OCI-LY1 (cell line): ENCODE results near the gene PLOD2.

Experiments
- H2AFZ ChIP-seq: fragments of 200-600 bp; sonication (generic), shearing (Covaris generic); 2 replicates; pipeline ENCODE4 v1.6.0; 2014; ENCODE audit warnings: antibody characterized with exemption, mild to moderate bottlenecking, low read length
- H3F3A ChIP-seq: fragments of 200-600 bp; sonication (generic), shearing (Covaris generic); 2 replicates; pipeline ENCODE4 v1.6.0; 2014; ENCODE audit warnings: mild to moderate bottlenecking, antibody characterized with exemption, low read length, moderate library complexity; ENCODE audit not compliant: insufficient read depth
- H3K27ac ChIP-seq: fragments of 200-600 bp; sonication (generic); 2 replicates; pipeline ENCODE4 v1.5.1; 2014; ENCODE audit warnings: low read length, mixed run types, mild to moderate bottlenecking, low read depth; ENCODE audit not compliant: poor library complexity, severe bottlenecking
- H3K27me3 ChIP-seq: fragments of 200-600 bp; sonication (generic); 2 replicates; pipeline ENCODE4 v1.6.0; 2014; ENCODE audit warnings: antibody characterized with exemption, mild to moderate bottlenecking, low read length, moderate library complexity; ENCODE audit not compliant: insufficient read depth
- H3K36me3 ChIP-seq: fragments of 200-600 bp; sonication (generic); 2 replicates; pipeline ENCODE4 v1.6.1; 2014; ENCODE audit warnings: mild to moderate bottlenecking, antibody characterized with exemption, low read length, moderate library complexity, mixed read lengths; ENCODE audit not compliant: insufficient read depth
- H3K4me1 ChIP-seq: fragments of 200-600 bp; sonication (generic); 2 replicates; pipeline ENCODE4 v1.5.1; 2014; ENCODE audit warnings: mild to moderate bottlenecking, low read length, moderate library complexity; ENCODE audit not compliant: insufficient read depth, severe bottlenecking
- H3K4me2 ChIP-seq: fragments of 200-600 bp; sonication (generic), shearing (Covaris generic); 2 replicates; pipeline ENCODE4 v1.6.1; 2014; ENCODE audit warnings: low read length
- H3K4me3 ChIP-seq: fragments of 200-600 bp; sonication (generic); 2 replicates; pipeline ENCODE4 v1.5.1; 2014; ENCODE audit warnings: low read length, low read depth, mild to moderate bottlenecking, mixed read lengths; ENCODE audit not compliant: poor library complexity, severe bottlenecking
- H3K79me2 ChIP-seq: fragments of 200-600 bp; shearing (Covaris generic); 2 replicates; pipeline ENCODE4 v1.6.1; 2016; ENCODE audit warnings: mixed run types, low read length, mixed read lengths; ENCODE audit not compliant: insufficient read depth
- H3K9ac ChIP-seq: fragments of 200-600 bp; sonication (generic), shearing (Covaris generic); 2 replicates; pipeline ENCODE4 v1.6.1; 2014; ENCODE audit warnings: mild to moderate bottlenecking, low read length, mixed read lengths
- H3K9me2 ChIP-seq: fragments of 200-600 bp; sonication (generic), shearing (Covaris generic); 2 replicates; pipeline ENCODE4 v1.6.1; 2014; ENCODE audit warnings: low read depth, mild to moderate bottlenecking, low read length, mixed read lengths
- H3K9me3 ChIP-seq: fragments of 200-600 bp; shearing (Covaris generic); 2 replicates; pipeline ENCODE4 v1.6.1; 2014; ENCODE audit warnings: low read length, mixed read lengths
- H4K20me1 ChIP-seq: fragments of 200-600 bp; sonication (generic), shearing (Covaris generic); 2 replicates; pipeline ENCODE4 v1.6.0; 2016; ENCODE audit warnings: mild to moderate bottlenecking, low read length; ENCODE audit not compliant: insufficient read depth
- EZH2 ChIP-seq: fragments of 200-600 bp; sonication (generic), shearing (Covaris generic); IDR thresholded peaks from 2 replicates; pipeline ENCODE4 v1.8.0; 2017; ENCODE audit warnings: borderline replicate concordance, mixed run types, mild to moderate bottlenecking, antibody characterized with exemption, low read length, moderate library complexity, mixed read lengths
- TF ChIP-seq, protein P1 (sequence below): fragments of 200-600 bp; sonication (generic), shearing (Covaris generic); IDR thresholded peaks from 2 replicates; pipeline ENCODE4 v1.5.1; 2017; ENCODE audit warnings: mild to moderate bottlenecking, antibody characterized with exemption, low read length, moderate library complexity, mixed read lengths

The PLOD2 gene

DNA sequence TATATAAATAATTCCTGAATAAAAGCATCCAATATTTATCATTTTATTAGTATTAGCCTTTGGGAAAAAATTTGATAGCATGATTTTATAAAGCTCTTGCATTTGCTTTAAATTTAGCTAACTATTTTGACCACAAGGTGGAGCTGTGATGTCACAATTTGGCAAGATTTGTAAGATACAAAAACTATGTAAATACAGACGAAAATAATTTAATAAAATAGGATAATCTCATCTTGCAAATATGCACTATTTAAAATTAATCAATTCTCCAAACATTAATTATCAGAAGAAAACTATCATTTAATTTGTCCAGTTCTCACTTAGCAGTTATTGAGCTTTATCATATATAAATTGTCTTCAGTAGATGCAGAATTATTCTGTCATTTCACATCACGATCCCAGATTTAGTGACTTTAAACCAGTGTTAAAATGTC, 95.4 kb downstream of the PLOD2 start:
- no peak overlapping the region for H3K4me2 ChIP-seq
- no peak for TF ChIP-seq EZH2
- TF ChIP-seq, protein P1, sequence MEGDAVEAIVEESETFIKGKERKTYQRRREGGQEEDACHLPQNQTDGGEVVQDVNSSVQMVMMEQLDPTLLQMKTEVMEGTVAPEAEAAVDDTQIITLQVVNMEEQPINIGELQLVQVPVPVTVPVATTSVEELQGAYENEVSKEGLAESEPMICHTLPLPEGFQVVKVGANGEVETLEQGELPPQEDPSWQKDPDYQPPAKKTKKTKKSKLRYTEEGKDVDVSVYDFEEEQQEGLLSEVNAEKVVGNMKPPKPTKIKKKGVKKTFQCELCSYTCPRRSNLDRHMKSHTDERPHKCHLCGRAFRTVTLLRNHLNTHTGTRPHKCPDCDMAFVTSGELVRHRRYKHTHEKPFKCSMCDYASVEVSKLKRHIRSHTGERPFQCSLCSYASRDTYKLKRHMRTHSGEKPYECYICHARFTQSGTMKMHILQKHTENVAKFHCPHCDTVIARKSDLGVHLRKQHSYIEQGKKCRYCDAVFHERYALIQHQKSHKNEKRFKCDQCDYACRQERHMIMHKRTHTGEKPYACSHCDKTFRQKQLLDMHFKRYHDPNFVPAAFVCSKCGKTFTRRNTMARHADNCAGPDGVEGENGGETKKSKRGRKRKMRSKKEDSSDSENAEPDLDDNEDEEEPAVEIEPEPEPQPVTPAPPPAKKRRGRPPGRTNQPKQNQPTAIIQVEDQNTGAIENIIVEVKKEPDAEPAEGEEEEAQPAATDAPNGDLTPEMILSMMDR: peak; percentile 74
- no peaks in the 10 kb centered on the region for H3K79me2 ChIP-seq

DNA sequence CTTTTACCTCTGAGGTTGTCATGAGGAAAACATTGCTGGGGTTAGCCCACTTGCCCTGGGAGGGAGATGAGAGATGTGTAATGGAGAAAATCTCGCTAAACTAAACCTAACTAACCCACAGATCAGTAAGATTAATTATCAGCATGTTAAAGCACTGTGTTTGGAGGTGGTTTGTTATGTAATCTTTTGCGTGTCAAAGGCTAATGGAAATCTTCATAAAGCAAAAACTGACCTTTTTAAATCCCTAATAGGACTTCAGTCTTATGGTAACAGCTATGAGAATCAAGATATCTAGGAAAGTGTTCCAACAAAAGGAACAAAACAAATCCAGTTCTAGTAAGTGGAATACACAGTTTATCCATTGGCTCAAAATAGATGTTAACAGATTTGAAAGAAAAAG, 102.7 kb downstream of the PLOD2 start:
- Histone ChIP-seq H3K4me3 (no peak overlapping the region), H4K20me1 (no peaks in the 10 kb centered on the region), H3K9me3 (no peaks in the 10 kb centered on the region), H3K79me2 (no peaks in the 10 kb centered on the region), H3F3A (no peaks in the 10 kb centered on the region), H3K9me2 (no peaks in the 10 kb centered on the region), H3K27me3 (no peaks in the 10 kb centered on the region), H3K9ac (no peak overlapping the region), H3K4me2 (no peak overlapping the region), H2AFZ (no peak overlapping the region), H3K36me3 (no peaks in the 10 kb centered on the region), H3K4me1 (no peaks in the 10 kb centered on the region), H3K27ac (no peak overlapping the region)
- TF ChIP-seq, protein P1: no peak
- TF ChIP-seq EZH2: no peak

More for the DNA sequence above, 95.4 kb downstream of the PLOD2 start:
- Histone ChIP-seq H3K4me3 (no peak overlapping the region), H3K9me2 (no peaks in the 10 kb centered on the region), H3F3A (no peaks in the 10 kb centered on the region), H3K27ac (no peak overlapping the region), H3K9me3 (no peaks in the 10 kb centered on the region), H3K9ac (no peak overlapping the region), H3K4me1 (no peaks in the 10 kb centered on the region), H3K27me3 (no peaks in the 10 kb centered on the region), H4K20me1 (no peaks in the 10 kb centered on the region), H2AFZ (no peak overlapping the region), H3K36me3 (no peaks in the 10 kb centered on the region)

DNA sequence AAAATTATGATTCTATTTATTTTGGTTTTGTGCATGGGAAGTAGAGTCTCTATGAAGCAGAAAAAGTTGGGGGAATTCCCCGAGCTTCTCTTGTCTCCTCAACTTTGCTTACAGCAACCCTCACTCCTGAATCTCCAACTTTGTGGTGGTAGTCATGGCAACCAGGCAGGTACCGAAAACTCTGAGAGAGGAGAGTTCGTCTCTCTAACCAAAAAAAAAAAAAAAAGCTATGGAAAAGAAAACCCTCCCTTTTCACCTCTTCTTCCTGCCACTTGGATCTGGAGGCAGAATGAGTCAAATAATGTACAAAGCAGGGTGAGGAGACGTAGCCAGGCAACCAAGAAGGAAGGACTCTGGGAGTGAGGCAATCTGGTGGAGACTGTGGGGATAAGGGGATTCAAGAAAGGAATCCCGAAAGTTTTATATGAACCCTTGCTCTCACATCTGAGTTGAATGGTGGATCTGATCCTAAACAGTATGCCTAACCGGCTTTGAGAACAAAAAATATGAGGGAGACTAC, 108.1 kb downstream of the PLOD2 start:
- Histone ChIP-seq H3K79me2 (no peaks in the 10 kb centered on the region), H3K4me1 (no peaks in the 10 kb centered on the region), H4K20me1 (no peaks in the 10 kb centered on the region), H3K27me3 (no peaks in the 10 kb centered on the region), H3K4me3 (no peak overlapping the region), H3F3A (no peaks in the 10 kb centered on the region), H3K27ac (no peak overlapping the region), H3K4me2 (no peak overlapping the region), H3K9me3 (no peaks in the 10 kb centered on the region), H3K9ac (no peak overlapping the region), H2AFZ (no peak overlapping the region), H3K36me3 (no peaks in the 10 kb centered on the region), H3K9me2 (no peaks in the 10 kb centered on the region)
- TF ChIP-seq, protein P1: no peak
- no peak for TF ChIP-seq EZH2
